HG03378 (cell line): Measurements from ENCODE around the gene PCNT.
"Not testable (repeated sequence)": the region's sequence is repeated elsewhere in the genome, so short reads cannot be mapped to it uniquely, and the experiment has no call there.

ENCODE experiments used
- ATAC-seq: cut with Tn5 transposase; IDR thresholded peaks from one replicate; pipeline ENCODE4 v1.9.1; 2021; ENCODE audit warnings: mild to moderate bottlenecking, moderate library complexity; ENCODE audit not compliant: unreplicated experiment

Gene PCNT

DNA sequence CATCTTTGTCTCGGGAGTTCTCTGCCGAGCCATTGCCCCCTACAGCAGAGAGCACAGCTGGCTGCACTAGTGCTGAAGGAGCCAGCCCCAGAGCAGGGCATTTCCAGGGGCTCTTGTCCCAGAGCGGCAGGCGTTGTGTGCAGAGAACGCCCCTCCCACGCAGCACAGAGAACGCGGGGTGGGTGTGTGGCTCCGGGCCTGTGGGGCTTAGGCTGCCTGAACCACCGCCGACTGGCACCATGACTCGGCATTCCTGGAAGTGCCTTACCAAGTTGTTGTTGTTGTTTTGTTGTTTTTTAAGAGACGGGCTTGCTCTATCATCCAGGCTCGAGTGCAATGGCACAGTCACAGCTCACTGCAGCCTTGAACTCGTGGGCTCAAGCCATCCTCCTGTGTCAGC is 119.0 kb downstream of the PCNT start:
- no peak for ATAC-seq

DNA sequence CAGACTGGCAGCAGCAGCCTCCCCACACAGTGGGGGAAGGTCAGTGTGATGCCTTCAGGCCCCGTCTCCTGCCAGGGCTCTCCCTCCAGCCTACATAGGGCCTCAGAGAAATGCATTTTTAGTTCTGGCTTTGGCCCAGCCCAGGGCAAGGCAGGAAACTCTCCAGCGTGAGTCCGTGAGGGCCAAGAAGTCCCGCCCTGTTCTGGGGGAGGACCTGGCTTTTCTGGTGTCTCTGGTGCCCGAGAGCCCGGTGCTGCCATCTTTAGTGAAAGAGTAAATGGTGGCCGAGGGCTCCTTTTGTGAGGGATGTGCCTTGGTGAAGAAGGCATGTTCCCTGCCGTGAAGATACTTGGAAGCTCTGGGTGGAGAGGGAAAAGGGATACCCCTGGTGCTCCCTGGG is 120.0 kb downstream of the PCNT start:
- no peak for ATAC-seq

DNA sequence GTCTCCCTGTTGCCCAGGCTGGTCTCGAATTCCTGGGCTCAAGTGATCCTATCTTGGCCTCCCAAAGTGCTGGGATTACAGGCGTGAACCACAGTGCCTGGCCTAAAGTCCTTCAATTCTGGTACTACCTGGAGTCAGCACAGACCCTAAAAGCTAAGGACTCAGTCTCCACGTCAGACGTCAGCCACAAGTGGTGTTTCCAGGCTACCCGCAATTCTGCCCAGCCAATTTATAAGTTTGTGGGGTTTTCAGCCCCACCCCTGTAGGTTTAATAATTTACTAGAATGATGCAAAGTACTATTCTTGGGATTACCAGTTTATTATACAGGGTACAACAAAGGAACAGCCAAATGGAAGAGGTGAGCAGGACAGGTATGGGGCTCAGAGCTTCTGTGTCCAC is 124.2 kb downstream of the PCNT start:
- no peak for ATAC-seq

DNA sequence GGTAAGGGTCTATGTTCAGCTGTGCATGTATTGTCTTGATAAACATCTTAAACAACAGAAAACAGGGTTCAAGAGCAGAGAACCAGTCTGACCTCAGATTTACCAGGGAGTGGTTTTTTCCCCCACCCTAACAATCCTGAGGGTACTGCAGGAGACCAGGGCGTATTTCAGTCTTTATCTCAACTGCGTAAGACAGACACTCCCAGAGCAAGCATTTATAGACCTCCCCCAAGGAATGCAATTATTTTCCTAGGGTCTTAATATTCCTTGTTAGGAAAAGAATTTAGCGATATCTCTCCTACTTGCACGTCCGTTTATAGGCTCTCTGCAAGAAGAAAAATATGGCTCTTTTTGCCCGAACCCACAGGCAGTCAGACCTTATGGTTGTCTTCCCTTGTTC is 124.9 kb downstream of the PCNT start:
- not testable (repeated sequence) for ATAC-seq

- no peak for ATAC-seq
Observed at GRCh38 chr21:46452710-46453109, 128.8 kb downstream of the PCNT start.

GRCh38 chr21:46454142-46454541 is 130.2 kb downstream of the PCNT start:
- ATAC-seq = no peak

DNA sequence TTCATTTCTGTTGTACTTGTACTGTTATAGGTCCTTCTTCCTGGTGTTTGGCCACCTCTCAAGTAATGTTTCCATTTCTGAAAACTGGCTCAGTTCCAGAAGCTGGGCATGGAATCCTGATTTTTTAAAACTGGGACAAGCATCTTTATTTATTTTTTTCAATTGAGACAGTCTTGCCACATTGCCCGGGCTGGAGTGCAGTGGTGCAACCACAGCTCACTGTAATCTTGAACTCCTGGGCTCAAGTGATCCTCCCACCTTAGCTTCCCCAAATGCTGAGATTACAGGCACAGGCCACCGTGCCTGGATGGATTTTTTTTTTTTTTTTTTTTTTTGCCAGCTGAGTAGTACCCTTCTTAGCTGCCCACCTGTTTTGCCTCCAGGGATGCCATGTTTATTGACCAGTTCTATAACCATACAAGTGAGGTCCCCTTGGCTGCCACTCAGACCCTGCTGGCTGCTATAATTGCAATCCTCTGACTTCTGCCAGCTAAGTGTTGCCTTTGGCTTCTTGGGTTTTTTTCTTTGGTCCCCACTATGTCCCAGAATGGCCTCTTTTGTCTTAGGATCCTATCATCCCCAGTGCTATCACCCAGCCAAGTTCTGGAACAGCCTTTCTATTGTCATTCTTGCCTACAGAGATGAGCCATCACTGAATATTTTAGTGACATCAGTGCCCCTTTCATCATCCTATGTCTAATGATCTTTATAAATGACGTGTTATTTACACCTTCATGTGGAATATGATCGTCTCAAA is 130.9 kb downstream of the PCNT start:
- no peak for ATAC-seq

- no peak for ATAC-seq
Observed at GRCh38 chr21:46455575-46456385, 131.8 kb downstream of the PCNT start.

DNA sequence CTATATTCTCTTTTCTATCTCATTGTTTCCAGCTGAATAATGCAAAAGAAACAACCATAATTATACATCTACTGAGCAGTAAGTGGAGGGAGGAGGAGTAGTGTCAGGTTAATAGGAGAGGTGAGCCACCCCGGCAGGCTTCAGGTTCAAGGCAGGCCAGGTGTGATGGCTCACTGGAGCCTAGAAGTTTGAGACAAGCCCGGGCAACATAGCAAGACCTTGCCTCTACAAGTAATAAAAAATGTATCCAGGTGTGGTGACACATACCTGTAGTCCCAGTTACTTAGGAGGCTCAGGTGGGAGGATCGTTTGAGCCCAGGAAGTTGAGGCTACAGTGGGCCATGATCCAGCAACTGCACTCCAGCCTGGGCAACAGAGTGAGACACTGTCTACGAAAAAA is 132.8 kb downstream of the PCNT start:
- no peak for ATAC-seq

GRCh38 chr21:46457801-46458314 is 133.9 kb downstream of the PCNT start:
- ATAC-seq = peak; percentile 27

- peak; percentile 84 for ATAC-seq
Observed at GRCh38 chr21:46458315-46459023, 134.5 kb downstream of the PCNT start, which contains the start of gene DIP2A. Gene DIP2A (plus strand): TSS chr21:46458891. CDS start chr21:46459132, 241 bp downstream.

DNA sequence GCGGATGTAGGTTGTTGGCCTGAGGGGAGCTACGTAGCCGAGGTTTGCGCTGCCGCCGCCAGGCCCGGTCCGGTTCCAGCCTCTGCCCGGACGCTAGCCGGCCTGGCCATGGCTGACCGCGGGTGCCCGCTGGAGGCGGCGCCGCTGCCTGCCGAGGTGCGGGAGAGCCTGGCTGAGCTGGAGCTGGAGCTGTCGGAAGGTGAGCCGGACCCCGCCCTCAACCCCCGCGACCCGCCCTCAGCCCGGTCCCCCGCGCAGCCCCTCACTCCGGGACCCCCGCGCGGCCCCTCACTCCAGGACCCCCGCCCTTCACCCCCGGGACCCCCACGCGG is 135.0 kb downstream of the PCNT start:
- no peak for ATAC-seq

DNA sequence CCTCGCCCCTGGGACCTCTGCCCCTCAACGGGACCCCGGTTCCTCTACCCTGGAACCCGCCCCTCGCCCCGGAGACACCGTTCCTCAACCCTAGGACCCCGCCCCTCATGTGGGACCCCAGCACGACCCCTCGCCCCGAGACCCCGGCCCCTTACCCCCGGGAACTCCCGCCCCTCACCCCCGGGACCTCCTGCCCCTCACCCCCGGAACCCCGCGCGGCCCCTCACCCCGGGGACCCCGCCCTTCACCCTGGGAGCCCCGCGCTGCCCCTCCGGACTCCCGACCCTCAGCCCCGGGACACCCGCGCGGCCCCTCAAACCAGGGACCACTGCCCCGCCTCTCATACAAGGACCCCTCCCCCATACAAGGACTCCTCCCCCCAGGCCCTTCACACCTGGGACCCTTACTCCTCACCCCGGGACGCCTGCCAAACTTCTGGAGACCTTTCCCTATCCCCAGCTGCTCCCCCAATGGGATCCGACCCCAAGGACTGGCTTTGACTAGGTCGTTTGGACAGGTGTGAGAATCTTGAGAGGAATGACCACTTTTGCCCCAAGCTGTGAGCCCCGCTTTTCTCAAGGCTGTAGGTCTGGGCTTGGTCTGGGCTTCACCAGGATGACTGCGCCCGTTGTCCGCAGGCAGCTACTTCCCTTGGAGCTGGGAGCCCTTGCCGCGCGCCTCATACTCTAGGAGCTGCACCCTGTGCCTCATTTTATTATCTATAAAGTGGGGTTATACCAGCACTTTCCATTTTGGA is 135.6 kb downstream of the PCNT start:
- no peak for ATAC-seq

GRCh38 chr21:46461909-46462308 is 138.0 kb downstream of the PCNT start:
- no peak for ATAC-seq

DNA sequence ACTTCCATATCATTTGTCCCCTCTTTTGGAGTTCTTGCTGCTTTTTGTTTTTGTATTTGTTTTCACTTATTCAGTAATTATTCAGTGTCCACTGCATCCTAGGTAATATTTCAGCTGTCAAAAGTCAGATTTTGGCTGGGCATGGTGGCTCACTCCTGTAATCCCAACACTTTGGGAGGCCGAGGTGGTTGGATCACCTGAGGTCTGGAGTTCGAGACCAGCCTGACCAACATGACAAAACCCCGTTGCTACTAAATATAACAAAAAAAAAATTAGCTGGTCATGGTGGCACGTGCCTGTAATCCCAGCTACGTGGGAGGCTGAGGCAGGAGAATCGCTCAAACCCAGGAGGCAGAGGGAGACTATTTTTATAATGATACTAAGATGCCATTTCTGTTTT is 141.2 kb downstream of the PCNT start:
- ATAC-seq = not testable (repeated sequence)

GRCh38 chr21:46465651-46466050 is 141.7 kb downstream of the PCNT start:
- no peak for ATAC-seq

GRCh38 chr21:46468108-46468774 is 144.3 kb downstream of the PCNT start:
- ATAC-seq = no peak

GRCh38 chr21:46469275-46469674 is 145.3 kb downstream of the PCNT start:
- ATAC-seq = no peak

DNA sequence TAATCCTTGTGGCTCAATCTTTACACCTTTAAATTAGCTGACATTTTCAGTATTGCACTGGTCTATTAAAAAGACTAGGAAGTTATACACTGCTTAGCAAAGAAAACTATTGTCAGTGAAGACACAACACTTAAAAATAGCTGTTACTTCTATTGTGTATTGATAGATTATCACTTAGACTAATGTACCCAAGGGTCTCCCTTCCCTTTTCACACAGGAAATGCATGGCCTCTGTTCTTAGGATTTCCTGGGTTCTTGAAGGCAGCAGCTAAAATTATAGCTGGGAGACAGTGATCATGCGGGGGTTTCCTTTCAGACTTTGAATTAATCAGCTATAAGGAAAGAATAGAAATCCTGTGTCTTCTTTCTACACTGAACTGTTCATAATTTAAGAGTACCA is 147.6 kb downstream of the PCNT start:
- no peak for ATAC-seq

GRCh38 chr21:46472246-46472645 is 148.3 kb downstream of the PCNT start:
- ATAC-seq = no peak
